WTC11 (cell line): ENCODE measurements around the gene TIAM2.

Experiments
- ATF3 ChIP-seq: sonication (generic); formaldehyde crosslinking; conservative IDR thresholded peaks from 2 replicates; pipeline ENCODE4 v1.8.1; 2022; ENCODE audit warnings: mild to moderate bottlenecking, missing genetic modification reagents
- FOXJ3 ChIP-seq: sonication (generic); formaldehyde crosslinking; IDR thresholded peaks from 2 replicates; pipeline ENCODE4 v1.9.0; 2021; ENCODE audit warnings: missing genetic modification reagents, mild to moderate bottlenecking, borderline replicate concordance
- NFE2L1 ChIP-seq: sonication (generic); formaldehyde crosslinking; IDR thresholded peaks from 2 replicates; pipeline ENCODE4 v1.8.1; 2023; ENCODE audit warnings: missing genetic modification reagents
- NFYB ChIP-seq: sonication (generic); formaldehyde crosslinking; conservative IDR thresholded peaks from 2 replicates; pipeline ENCODE4 v1.8.0; 2022; ENCODE audit warnings: low read depth, missing genetic modification reagents
- ZNF121 ChIP-seq: sonication (generic); formaldehyde crosslinking; IDR thresholded peaks from 2 replicates; pipeline ENCODE4 v1.8.0; 2023; ENCODE audit warnings: missing genetic modification reagents
- TF ChIP-seq, protein P1 (sequence below): fragments of 200-600 bp; IDR thresholded peaks from 2 replicates; pipeline ENCODE4 v1.8.0; 2022; ENCODE audit warnings: antibody characterized with exemption
- TF ChIP-seq, protein P2 (sequence below): sonication (generic); formaldehyde crosslinking; IDR thresholded peaks from 2 replicates; pipeline ENCODE4 v1.8.0; 2022; ENCODE audit warnings: mild to moderate bottlenecking, missing genetic modification reagents
- TF ChIP-seq, protein P3 (sequence below): sonication (generic); formaldehyde crosslinking; IDR thresholded peaks from 2 replicates; pipeline ENCODE4 v1.8.1; 2022; ENCODE audit warnings: mild to moderate bottlenecking, missing genetic modification reagents, moderate library complexity, borderline replicate concordance
- TF ChIP-seq, protein P4 (sequence below): sonication (generic); formaldehyde crosslinking; IDR thresholded peaks from 2 replicates; pipeline ENCODE4 v1.8.0; 2023; ENCODE audit warnings: missing genetic modification reagents
- TF ChIP-seq, protein P5 (sequence below): sonication (generic); formaldehyde crosslinking; IDR thresholded peaks from 2 replicates; pipeline ENCODE4 v1.8.1; 2022; ENCODE audit warnings: low read depth, mild to moderate bottlenecking, moderate library complexity, missing genetic modification reagents, borderline replicate concordance

- TF ChIP-seq, protein P1, sequence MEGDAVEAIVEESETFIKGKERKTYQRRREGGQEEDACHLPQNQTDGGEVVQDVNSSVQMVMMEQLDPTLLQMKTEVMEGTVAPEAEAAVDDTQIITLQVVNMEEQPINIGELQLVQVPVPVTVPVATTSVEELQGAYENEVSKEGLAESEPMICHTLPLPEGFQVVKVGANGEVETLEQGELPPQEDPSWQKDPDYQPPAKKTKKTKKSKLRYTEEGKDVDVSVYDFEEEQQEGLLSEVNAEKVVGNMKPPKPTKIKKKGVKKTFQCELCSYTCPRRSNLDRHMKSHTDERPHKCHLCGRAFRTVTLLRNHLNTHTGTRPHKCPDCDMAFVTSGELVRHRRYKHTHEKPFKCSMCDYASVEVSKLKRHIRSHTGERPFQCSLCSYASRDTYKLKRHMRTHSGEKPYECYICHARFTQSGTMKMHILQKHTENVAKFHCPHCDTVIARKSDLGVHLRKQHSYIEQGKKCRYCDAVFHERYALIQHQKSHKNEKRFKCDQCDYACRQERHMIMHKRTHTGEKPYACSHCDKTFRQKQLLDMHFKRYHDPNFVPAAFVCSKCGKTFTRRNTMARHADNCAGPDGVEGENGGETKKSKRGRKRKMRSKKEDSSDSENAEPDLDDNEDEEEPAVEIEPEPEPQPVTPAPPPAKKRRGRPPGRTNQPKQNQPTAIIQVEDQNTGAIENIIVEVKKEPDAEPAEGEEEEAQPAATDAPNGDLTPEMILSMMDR = no peak
- TF ChIP-seq NFE2L1 (CRISPR knock-in tag) (no peak), NFYB (CRISPR knock-in tag) (no peak), ATF3 (CRISPR knock-in tag) (no peak), ZNF121 (CRISPR knock-in tag) (no peak), FOXJ3 (CRISPR knock-in tag) (no peak)
- TF ChIP-seq, protein P2, sequence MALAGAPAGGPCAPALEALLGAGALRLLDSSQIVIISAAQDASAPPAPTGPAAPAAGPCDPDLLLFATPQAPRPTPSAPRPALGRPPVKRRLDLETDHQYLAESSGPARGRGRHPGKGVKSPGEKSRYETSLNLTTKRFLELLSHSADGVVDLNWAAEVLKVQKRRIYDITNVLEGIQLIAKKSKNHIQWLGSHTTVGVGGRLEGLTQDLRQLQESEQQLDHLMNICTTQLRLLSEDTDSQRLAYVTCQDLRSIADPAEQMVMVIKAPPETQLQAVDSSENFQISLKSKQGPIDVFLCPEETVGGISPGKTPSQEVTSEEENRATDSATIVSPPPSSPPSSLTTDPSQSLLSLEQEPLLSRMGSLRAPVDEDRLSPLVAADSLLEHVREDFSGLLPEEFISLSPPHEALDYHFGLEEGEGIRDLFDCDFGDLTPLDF (CRISPR knock-in tag) = no peak
- TF ChIP-seq, protein P3, sequence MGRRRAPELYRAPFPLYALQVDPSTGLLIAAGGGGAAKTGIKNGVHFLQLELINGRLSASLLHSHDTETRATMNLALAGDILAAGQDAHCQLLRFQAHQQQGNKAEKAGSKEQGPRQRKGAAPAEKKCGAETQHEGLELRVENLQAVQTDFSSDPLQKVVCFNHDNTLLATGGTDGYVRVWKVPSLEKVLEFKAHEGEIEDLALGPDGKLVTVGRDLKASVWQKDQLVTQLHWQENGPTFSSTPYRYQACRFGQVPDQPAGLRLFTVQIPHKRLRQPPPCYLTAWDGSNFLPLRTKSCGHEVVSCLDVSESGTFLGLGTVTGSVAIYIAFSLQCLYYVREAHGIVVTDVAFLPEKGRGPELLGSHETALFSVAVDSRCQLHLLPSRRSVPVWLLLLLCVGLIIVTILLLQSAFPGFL (CRISPR knock-in tag) = no peak
- TF ChIP-seq, protein P4, sequence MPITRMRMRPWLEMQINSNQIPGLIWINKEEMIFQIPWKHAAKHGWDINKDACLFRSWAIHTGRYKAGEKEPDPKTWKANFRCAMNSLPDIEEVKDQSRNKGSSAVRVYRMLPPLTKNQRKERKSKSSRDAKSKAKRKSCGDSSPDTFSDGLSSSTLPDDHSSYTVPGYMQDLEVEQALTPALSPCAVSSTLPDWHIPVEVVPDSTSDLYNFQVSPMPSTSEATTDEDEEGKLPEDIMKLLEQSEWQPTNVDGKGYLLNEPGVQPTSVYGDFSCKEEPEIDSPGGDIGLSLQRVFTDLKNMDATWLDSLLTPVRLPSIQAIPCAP (CRISPR knock-in tag) = no peak
- TF ChIP-seq, protein P5, sequence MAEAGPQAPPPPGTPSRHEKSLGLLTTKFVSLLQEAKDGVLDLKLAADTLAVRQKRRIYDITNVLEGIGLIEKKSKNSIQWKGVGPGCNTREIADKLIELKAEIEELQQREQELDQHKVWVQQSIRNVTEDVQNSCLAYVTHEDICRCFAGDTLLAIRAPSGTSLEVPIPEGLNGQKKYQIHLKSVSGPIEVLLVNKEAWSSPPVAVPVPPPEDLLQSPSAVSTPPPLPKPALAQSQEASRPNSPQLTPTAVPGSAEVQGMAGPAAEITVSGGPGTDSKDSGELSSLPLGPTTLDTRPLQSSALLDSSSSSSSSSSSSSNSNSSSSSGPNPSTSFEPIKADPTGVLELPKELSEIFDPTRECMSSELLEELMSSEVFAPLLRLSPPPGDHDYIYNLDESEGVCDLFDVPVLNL = no peak
Measured at GRCh38 chr6:155042983-155043382, 47.9 kb downstream of the TIAM2 start.
